GM18526 (cell line): ENCODE results near the gene FLACC1.

Experiments used
- POLR2A ChIP-seq: IDR thresholded peaks from 3 replicates; pipeline ENCODE4 v1.6.1; 2011; ENCODE audit not compliant: insufficient read length; ENCODE audit errors: extremely low read depth

FLACC1 gene

DNA sequence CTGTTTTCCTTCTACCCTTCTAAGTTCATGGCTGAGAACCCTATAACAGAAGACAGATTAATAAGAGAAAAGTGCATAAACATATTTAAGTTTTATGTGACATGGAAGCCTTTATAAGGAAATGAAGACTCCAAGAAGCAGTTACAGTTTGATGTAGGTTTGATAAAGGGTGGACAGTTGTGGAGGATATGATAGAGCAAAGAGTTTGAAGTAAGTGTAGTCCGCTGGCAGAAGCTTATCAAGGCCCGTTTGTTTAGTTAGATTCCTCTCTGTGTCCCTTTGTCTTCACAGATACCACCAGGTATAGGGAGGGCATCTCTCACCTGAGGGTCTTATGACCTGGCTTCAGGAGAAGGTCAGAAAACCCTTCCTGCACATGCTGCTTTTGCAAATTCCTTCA lies 107.3 kb downstream of the FLACC1 start:
- no peak for TF ChIP-seq POLR2A

DNA sequence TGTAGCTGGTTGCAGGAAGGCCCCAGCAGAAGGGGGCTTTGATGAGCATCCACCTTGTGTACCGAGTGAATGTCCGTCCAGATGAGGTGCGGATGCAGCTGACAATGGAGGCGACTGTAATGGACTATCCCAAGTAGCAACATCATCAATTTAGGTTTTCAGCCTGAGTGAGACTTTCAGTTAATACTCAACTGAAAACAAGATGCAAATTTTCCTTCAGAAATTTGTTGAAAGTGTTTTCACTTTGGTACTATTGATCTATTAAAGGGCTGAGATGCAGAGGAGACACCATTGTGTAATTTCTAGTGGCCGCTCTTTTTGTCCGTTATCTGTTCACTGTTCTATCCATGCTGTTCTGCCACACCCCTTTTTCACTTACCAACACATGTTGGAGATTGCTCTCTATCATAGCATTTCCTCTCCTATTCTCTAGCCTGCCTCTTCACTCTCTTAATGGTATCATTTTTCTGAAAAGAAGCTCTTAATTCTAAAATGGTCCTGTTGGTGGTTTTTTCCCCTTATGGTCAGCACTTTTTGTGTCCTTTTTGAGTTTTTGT lies 108.8 kb downstream of the FLACC1 start:
- TF ChIP-seq POLR2A = no peak

DNA sequence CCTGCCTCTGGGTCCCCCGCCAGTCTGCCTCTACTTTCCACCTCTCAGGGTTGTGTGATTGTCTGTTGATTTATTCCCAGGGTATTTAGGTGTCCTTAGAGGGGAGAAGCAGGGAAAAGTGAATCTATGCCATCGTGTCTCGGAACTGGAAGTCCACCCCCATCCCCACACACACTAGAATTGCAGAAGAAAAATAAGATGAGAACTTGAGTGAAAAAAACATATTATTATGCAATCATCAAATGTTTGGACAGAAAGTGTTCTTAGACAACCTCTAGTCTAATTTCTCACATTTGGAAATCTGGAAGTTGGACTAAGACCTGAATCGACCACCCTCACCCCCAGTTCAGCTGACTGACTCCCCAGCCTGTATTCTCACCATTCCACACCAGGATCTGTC lies 110.9 kb downstream of the FLACC1 start:
- TF ChIP-seq POLR2A = no peak

DNA sequence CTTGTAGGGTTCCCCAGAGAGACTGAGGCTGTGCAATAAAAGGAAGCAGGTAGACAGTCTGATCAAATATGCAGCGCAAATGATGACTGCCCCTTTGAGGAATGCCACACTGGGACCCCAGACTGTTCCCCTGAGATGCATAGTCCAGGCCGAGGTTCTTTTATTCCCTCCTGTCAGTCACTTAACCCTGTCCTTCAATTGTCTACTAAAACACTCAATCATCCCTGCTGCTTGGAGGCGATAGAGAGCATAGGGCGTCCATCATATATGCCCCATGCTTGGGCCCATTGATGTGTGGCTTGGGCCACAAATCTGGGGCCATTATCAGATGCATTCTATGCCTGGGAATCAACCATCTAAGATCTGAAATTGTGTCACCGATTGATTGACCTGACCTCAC lies 112.3 kb downstream of the FLACC1 start:
- TF ChIP-seq POLR2A = no peak

DNA sequence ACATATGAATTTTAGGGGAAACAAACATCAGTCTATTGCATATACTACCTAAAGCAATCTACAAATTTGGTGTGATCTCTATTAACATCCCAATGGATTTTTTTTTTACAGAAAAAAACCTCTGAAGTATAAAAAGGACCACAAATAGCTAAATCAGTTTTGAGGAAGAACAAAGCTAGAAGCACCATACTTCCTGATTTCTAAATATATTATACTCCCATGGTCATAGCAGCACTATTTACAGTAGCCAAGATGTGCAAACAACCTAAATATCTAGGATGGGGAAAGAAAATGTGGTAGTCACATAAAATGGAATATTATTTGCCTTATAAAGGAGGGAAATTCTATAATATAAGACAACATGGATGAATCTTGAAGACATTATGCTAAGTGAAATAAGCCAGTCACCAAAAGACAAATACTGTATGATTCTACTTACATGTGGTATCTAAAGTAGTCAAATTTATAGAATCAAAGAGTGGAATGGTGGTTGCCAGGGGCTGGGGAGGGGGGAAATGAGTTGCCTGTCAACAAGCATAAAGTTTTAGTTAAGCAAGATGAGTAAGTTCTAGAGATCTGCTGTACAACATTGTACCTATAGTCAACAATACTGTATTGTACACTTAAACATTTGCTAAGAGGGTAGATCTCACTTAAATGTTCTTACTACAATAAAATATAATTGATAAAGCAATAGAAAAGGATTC lies 114.4 kb downstream of the FLACC1 start:
- no peak for TF ChIP-seq POLR2A
